ENCODE measurements around the gene MARK4.
"Not testable (repeated sequence)": the region's sequence is repeated elsewhere in the genome, so short reads cannot be mapped to it uniquely, and the experiment has no call there.

Gene MARK4

DNA sequence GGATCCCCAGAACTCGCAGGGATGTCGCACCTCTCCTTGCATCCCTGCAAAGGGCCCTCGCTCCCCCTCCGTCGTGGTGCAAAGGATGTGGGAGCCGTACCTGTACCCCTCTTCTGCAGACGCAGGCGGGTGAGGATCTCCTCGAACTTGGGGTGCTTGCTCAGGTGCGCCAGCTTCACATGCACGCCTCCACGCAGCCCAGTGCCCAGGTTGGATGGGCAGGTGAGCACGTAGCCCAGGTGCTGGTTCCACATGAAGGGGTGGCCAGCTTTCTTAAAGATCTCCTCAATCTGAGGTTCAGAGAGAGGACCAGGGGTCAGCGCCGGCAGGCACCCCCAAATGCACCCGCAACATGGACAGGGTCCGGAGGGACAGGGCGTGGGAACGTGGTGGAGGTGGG is 56.3 kb downstream of the MARK4 start:
- no peak for DNase-seq

DNA sequence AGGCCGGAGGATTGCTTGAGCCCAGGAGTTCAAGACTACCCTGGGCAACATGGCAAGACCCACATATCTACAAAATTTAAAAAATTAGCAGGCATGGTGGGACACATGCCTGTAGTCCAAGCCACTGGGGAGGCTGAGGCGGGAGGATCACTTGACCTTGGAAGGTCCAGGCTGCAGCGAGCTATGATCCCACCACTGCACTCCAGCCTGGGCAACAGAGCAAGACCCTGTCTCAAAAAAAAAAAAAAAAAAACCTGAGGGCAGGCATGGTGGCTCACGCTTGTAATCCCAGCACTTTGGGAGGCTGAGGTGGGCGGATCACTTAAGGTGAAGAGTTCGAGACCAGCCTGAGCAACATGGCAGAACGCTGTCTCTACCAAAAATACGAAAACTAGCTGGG is 58.3 kb downstream of the MARK4 start:
- not testable (repeated sequence) for DNase-seq

DNA sequence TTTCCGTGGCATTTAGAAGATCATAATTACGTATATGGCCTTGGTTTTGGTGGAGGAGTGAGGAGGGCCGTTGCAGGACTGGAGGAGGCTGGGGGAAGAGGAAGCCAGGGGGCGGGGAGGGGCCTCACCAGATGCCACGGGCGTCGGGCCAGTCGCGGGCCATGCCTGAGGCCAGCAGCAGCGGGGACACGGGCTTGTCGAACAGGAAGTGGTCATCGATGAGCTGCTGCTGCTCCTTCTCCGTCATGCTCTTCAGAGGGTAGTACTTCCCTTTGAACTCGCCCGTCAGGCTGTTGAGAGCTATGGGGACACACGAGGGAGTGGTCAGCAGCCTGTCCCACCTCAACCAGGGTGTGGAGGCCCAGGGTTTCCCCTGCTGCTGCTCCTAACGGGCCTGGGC is 60.5 kb downstream of the MARK4 start:
- DNase-seq: peak; percentile 75

DNA sequence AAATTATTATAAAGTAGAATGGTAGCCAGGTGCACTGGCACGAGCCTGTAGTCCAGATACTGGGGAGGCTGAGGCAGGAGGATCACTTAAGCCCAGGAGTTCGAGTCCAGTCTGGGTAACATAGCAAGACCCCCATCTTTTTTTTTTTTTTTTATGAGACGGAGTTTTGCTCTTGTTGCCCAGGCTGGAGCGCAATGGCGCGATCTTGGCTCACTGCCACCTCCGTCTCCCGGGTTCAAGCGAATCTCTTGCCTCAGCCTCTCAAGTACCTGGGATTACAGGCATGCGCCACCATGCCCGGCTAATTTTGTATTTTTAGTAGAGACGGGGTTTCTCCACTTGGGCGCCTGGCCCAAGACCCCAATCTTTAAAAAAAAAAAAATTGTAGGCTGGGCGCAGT is 61.2 kb downstream of the MARK4 start:
- DNase-seq: not testable (repeated sequence)

DNA sequence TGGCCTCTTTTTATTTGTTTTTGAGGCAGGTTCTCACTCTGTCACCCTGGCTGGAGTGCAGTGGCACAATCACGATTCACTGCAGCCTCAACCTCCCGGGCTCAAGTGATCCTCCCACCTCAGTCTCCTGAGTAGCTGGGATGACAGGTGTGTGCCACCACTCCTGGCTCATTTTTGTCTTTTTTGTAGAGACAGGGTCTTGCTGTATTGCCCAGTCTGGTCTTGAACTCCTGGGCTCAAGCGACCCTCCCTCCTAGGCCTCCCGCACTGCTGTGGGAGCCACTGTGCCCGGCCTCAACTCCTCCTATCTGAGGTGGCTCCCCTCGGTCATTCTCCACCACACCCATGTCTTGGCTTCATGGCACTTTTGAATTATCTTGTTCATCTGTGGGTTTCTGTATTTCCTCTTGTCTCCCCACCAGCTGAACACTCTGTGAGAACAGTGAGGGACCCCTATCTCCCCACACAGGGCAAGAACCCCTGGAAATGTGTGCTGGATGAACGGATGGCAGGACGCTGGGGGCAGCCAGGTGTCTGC is 63.7 kb downstream of the MARK4 start:
- DNase-seq: peak; percentile 66

DNA sequence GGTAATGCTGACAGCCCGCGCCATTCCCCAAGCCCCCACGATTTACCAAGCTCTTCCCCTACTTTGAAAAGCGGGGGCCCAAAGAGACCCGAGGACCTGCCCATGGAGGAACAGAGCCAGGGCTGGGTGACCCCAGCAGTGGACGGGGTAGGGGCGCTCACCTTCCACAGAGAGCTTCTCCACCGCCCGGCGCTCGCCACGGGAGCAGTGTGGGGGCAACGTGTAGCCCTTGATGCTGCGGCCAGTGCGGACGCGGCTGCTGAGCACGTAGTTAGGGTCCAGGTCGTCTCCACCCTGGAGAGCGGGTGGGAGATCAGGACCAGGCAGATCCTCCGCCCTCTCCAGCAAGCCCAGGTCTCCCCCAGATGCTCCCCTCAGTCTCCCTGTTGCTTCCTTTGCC is 64.2 kb downstream of the MARK4 start:
- no peak for DNase-seq

DNA sequence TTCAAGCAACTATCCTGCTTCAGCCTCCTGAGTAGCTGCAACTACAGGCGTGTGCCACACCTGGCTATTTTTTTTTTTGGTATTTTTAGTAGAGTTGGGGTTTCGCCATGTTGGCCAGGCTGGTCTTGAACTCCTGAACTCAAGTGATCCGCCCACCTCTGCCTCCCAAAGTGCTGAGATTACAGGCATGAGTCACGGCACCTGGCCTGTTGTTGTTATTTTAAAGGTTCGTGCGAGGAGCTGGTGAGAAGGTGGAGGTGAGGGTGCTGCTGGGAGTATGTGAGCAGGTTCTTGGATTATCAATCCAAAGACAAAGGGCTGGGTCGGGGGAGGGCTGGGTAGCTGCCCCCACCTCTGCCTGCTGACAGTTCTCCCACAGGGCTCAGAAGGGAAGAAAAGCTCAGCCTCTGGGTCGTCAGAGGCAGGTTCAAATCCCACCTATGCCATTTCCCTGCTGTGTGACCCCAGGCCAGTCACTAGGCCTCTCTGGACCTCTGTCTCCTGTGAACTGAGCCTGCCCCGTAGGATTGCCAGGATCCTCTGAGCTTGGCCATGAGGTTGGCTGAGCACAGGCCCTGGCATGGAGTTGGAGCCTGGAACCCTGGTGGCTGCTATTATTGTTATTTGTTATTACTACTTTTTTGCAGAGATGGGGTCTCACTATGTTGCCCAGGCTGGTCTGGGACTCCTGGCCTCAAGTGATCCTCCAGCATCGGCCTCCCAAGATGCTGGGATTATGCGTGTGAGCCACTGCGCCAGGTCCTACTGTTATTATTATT is 70.1 kb downstream of the MARK4 start:
- DNase-seq: no peak

DNA sequence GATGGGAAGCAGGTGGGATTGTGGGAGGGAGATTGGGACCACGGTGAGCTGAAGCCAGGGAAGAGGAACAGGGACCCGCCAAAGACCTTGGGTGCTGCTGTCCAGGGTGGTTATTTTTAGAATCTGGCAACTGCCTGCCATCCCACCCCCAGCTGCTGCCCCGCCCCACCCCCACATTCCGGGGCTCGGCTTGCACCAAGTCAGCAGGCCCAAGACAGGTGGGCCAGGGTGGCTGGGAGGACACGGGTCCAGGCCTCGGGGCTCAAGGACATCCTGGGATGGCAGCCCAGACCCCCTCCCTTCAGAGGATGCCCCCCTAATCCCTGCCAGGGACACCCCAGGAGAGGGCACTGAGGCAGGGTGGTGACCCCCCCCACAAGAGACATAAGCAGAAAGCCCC is 70.8 kb downstream of the MARK4 start:
- DNase-seq: no peak

DNA sequence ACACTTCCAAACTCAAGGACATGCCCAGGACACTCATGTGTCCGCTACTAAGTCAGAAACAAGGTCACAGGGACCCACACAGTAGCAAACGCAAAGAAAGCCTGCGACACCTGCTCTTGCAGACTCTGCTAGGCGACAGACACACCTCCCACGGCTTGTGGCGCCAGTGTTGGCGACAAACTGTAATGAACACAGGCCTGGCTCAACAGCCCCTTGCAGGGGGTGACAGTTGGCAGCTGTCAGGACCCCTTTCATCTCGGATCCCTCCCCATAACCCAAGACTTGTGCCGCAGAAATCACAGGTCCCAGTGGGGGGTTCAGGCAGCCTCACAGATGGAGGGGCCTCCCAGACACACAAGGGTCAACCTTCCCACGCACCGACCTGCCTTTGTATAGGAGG is 71.2 kb downstream of the MARK4 start:
- DNase-seq: no peak

DNA sequence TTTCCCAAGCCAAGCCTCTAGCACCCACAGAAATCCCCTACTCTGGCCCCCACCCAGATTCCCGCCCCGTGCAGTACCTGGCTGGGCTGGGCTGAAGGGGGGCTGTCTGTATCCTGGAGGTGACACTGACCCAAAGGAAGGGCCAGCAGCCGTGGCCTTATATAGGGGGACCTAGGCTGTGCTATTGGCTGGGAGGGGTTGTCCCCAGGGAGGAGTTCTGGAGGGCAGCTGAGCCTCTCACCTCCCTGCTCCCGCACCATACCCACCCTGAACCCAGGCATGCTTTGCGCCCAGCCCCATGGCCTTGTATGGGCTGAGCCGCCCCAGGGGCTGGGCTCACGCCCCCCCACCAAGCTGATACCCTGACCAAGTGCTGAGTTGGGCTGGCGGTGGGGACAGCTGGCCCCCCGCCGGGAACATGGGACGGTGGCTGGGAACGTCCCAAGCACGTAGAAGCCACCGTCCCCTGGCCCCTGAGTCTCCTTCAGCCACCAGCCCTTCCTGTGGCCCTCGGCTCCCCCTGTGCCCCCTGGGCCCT is 71.7 kb downstream of the MARK4 start, which contains the start of gene CKM:
Gene CKM, minus strand, starts transcription at position 132 of the 538 bp plus-strand sequence. CDS start 3,162 bp downstream, outside the sequence.
- no peak for DNase-seq

DNA sequence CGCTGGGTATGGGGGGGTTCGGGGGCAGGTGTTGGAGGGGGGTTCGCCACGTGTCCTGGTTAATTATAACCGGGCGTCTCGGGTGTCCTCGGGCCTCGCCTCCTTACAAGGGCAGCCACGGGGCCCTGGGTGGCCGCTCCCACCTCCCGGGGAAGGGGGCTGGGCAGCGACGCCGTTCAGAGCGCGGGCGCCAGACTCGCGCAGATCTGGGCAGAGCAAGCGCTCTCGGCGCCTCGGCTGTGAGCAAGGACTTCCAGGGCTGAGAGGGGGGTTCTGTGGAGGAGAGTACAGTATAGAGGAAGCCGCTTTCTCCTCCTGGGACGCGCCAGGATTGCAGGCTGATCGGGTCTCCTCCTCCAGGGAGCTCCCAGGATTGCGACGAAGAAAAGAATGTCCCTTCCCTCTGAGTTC is 72.6 kb downstream of the MARK4 start:
- DNase-seq: peak; percentile 36

DNA sequence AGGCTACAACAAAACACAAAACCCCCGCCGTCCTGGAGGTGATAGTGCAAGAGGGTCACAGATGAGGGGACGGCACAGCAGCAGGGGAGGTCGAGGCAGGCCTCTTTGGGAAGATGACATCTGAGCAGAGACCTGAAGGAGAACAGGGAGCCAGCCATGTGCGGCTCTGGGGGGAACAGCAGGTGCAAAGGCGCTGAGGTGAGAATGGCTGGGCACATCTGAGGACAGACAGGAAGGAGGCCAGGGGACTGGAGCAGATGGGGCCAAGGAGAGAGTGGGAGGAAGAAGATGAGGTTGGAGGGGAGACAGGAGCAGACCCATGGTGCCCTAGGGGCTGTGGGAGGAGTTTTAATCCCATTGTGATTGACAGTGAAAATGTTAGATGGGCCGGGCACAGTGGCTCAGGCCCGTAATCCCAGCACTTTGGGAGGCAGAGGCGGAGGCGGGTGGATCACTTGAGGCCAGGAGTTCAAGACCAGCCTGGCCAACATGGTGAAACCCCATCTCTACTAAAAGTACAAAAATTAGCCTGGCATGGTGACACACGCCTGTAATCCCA is 73.4 kb downstream of the MARK4 start:
- DNase-seq: no peak

DNA sequence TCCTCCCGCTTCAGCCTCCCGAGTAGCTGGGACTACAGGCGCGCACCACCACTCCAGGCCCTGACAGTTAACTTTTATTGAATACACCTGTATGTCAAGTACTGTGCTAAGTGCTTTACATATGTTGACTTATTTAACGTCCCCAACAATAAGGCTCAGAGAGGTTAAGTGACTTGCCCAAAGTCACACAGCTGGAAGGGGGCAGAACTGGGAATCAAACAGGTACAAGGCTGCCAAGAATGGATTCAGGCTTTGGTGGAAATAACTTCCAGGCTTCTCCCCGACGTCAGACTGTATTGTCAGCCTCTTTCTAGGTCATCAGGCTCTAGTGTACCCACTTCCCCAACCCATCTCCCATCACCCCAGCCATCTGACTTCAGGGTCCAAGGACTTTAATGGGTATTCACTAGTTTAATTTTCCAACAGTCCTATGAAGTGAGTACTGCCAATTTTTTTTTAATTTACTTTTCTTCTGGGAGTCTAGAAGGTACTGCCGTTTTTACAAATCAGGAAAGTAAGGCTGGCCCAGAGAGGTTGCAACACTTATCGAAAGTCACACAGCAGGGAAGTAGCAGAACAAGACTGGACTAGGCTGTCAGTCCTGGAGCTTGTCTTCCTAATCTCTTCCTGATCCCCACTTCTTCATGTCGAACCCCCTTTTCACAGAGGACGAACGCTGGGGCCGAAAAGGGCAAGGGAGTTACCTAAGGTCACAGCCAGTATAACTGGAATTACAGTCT is 76.5 kb downstream of the MARK4 start:
- no peak for DNase-seq

DNA sequence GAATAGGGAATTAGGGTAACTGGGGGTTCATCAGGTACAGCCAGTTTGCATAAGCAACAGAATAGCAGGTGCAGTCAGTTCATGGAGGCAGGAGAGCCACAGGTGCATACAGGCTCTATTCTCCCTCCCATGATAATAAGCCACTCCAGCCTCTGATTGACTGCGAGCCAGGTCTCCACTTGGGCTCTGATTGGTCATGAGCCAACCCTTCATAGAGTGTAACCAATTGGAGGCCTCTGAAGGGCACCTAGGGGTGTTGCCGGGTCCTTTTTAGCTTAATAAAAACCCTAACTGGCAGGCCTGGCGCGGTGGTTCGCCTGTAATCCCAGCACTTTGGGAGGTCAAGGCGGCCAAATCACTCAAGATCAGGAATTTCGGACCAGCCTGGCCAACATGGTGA is 80.3 kb downstream of the MARK4 start:
- no peak for DNase-seq

DNA sequence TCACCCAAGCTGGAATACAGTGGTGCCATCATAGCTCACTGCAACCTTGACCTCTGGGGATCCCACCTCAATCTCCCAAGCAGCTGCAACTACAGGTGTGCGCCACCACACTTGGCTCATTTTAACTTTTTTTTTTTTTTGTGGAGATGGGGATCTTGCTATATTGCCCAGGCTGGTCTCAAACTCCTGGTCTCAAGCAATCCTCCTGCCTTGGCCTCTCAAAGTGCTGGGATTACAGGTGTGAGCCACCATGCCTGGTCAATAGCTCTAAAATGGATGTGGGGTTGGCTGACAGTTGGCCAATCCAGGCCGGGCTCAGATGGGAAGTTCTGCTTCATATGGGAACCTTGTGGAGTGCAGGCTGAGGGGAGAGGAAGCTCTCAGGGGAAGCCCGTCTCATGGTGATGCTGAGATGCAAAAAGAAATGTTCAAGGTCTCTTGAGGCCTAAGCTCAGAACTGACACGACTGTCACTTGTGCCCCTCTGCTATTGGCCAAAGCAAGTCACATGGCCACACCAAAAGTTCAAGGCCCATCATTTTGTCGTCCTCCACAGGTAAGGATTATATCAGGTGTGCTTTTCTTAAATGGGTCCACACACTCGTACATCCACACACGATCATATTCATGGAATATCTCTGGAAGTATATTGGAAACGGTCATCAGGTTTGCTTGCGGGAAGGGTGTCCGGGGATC is 82.7 kb downstream of the MARK4 start:
- no peak for DNase-seq

DNA sequence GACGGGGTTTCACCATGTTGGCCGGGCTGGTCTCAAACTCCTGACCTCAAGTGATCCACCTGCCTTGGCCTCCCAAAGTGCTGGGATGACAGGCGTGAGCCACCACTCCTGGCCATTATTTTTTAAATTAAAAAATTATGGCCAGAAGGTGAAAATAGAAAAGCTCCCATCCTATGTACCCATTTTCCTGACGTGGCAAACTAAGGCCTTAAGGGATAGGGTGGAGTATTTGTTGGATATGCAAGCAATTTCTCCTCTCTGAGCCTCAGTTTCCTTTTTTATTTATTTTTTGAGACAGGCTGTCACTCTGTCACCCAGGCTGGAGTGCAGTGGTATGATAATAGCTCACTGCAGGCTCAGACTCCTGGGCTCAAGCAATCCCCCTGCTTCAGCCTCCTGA is 83.8 kb downstream of the MARK4 start:
- not testable (repeated sequence) for DNase-seq

DNA sequence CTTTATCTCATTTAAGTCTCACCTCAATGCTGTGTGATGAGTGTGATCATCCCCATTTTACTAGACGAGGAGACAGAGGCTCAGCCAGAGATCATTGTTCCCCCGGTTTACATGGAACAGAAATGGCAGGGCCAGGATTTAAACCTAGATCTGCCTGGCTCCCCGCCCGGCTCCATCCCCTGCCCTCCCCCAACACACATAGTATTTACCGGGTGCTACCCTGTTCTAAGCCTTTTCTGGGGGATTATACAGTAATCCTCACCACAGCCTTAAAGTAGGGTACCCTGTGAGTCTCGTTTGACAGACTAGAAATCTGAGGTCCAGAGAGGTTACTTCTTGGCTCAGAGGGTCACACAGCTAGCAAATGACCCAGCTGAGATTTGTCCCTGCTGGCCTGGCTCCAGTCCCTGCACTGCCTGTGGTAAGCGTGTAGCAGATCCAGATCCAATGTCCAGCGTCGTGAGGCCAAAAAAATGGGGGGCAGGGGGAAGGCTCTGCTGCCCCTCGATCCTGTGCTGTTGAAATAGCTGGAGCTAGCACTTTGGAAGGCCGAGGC is 85.7 kb downstream of the MARK4 start:
- no peak for DNase-seq

DNA sequence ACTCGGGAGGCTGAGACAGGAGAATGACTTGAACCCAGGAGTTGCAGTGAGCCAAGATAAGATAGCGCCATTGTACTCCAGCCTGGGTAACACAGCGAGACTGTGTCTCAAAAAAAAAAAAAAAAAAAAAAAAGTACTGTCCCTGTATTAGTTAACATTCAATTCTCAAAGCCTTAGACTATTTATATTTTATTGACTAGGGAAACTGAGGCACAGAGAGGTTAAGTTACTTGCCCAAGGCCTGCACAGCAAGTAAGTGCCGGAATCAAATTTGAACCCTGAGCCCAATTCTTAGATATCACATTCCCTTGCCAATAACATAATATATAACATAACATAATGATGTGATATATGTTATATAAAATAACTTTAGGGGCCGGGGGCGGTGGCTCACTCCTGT is 88.6 kb downstream of the MARK4 start:
- DNase-seq: no peak

DNA sequence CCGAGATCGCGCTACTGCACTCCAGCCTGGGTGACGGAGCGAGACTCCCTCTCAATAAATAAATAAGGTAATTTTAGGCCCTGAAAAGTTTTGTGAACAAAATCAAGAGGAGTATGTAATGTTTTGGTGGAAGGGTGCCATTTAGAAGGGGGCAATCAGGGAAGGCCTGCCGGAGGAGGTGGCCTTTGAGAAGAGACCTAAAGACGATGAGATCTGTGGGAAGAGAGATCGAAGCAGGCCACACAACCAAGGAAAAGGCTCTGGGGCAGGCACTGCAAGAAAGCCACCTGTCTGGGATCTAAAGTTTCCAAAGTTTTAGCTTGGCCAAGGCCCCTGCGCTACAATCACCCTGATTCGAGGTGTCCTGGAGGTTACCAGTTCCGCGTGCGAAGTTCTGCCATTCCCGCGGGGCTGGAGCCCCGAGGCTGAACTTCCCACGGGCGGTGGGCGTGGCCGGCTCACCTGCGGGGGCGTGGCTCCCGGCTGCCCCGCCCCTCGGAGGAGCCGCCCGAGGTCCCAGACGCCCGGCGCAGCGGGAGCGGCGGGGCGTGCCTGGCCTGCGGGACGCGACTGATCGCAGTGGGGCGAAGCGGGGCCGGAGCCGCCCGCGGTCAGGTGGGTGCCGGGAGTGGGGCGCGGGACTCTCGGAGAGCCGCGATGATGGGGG is 89.3 kb downstream of the MARK4 start, which contains the start of gene KLC3:
Gene KLC3, plus strand, starts transcription at position 519 of the 667 bp plus-strand sequence. CDS start 4,792 bp downstream, outside the sequence.
- no peak for DNase-seq

DNA sequence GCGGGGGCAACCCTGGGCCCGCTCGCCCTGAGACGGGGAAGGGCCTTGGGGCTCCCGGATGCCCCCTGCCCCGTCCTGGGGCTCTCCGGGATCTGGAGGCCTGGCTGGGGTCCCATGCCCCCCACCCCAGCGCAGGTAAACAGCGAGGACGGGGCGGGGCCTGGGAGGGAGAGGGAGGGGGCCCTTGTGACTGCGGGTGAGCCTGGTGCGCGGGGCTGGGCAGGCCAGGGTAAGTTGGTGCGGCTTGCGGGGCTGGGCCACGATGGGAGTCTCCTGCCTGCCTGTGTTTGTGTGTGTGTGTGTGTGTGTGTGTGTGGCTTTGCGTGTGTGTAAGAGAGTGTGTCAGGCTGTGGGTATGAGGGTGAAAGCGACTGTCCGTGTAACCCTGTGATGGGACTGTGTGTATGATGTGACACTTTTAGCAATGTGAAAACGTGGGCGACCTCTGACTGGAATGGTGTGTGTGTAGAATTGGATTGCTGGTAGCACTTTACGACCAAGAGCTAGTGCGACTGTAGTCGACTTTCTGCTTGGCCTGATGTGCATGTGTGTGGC is 89.9 kb downstream of the MARK4 start:
- DNase-seq: no peak

DNA sequence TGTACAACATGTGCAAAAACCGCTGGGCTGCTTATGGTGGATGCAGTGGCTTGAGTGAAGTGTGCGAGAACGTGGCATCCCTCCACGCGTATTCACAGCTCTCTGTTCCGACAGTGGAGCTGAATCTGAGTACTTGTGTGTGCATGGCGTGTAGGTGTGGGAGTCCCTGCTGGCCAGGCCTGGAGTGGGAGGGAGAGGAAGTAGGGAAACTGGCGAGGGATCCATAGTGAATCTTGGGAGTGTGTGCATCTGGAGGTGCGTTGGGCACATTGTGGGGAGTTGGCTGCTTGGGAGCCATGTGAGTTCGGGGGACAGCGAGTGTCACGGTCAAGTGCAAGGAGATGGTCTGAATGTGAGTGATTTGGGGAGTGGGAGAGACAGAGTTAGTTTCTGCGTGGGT is 91.8 kb downstream of the MARK4 start:
- DNase-seq: no peak
